Heart right ventricle (tissue), 16 donors: ENCODE measurements around the gene ATP5F1B. TPM values are rescaled to one million over a fixed set of nuclear protein-coding genes. Genes with fewer than 3 reads are reported as not detected.
A peak's percentile ranks its signal among the peaks of the same experiment; 100 is the strongest.

ENCODE experiments used
- ATAC-seq, 8 donors: fragments of 200-7000 bp; cut with Tn5 transposase; one replicate each; pipeline ENCODE4 v1.9.1; 2020; ENCODE audit warnings: mild to moderate bottlenecking in 8 of 8, moderate library complexity in 8 of 8, moderate number of reproducible peaks in 1 of 8
- DNase-seq, 2 donors: peaks; one replicate each; pipeline ENCODE4 v3.0.0-alpha.2; 2020
- H3K27ac ChIP-seq, 10 donors: fragments of 200-600 bp; sonication (generic) in 2 of 10; one replicate each; pipeline versions ENCODE4 v1.5.0 to v1.8.0; 2020 to 2022; ENCODE audit warnings: mild to moderate bottlenecking in 3 of 10
- H3K27me3 ChIP-seq, 7 donors: fragments of 200-600 bp; one replicate each; pipeline ENCODE4 v1.8.0; 2021 to 2022; ENCODE audit warnings: mild to moderate bottlenecking in 2 of 7
- H3K36me3 ChIP-seq, 9 donors: fragments of 200-600 bp; sonication (generic) in 1 of 9; one replicate each; pipeline versions ENCODE4 v1.5.0 to v1.8.0; 2020 to 2022; ENCODE audit warnings: mild to moderate bottlenecking in 2 of 9
- H3K4me1 ChIP-seq, 9 donors: fragments of 200-600 bp; sonication (generic) in 1 of 9; one replicate each; pipeline versions ENCODE4 v1.5.0 to v1.8.0; 2020 to 2022; ENCODE audit warnings: mild to moderate bottlenecking in 4 of 9
- H3K4me3 ChIP-seq, 10 donors: fragments of 200-600 bp; sonication (generic) in 2 of 10; one replicate each; pipeline versions ENCODE4 v1.5.0 to v1.8.0; 2020 to 2022; ENCODE audit warnings: mild to moderate bottlenecking in 7 of 10, moderate library complexity in 2 of 10
- H3K9me3 ChIP-seq, 11 donors: fragments of 200-600 bp in 10 of 11; sonication (generic) in 2 of 11; one replicate each; pipeline versions ENCODE4 v1.5.0 to v1.8.0; 2013 to 2022; ENCODE audit warnings: mild to moderate bottlenecking in 2 of 11, control low read depth in 1 of 11, moderate library complexity in 1 of 11
- CTCF ChIP-seq, 9 donors: fragments of 200-600 bp; sonication (generic) in 2 of 9; IDR thresholded peaks; one replicate each; pipeline versions ENCODE4 v1.5.0 to v1.8.0; 2021 to 2022; ENCODE audit warnings: antibody characterized with exemption in 9 of 9, mild to moderate bottlenecking in 5 of 9, moderate library complexity in 1 of 9
- WGBS, 2 donors: extraction: QIAGEN DNeasy Blood & Tissue Kit; methylation state at CpG; one replicate each; pipeline ENCODE4 v1.1.7; 2013; ENCODE audit warnings: inconsistent platforms in 1 of 2; 5-methylcytosine and 5-hydroxymethylcytosine counted together
- intact Hi-C, 10 donors: fragments of 100-400 bp; cut with DNase I; formaldehyde crosslinking; loops; one replicate each; pipeline versions ENCODE4 v1.11.1 to v1.14.2; 2022
- polyA plus RNA-seq, 2 donors: library from polyadenylated mRNA; stranded (reverse); fragments of 200-250 nt; gene quantifications; one replicate each; pipeline ENCODE4 v1.2.3, GENCODE V29; 2013
- total RNA-seq, 10 donors: library from RNA; stranded (reverse); fragmentation: NEBNext Ultra II Directional in 3 of 10; extraction: Animal tissue kit (Norgen Biotek cat#: 25700) in 3 of 10; gene quantifications; one replicate each; pipeline versions ENCODE4 v1.2.1 to v1.2.4, GENCODE V29; 2021 to 2023
- donor health status: Arrhythmogenic right ventricular cardiomyopathy.
- donor health status: ischemic (EF 13 %, LVEDD 7.1; RV severe dilation, severe dysfunction).
- donor health status: healthy with polysubstance abuse.
- donor health status: DM: no; HTN: yes; CAD: no.
- donor health status: DM: no; HTN: no; CAD: no.
- donor health status: ischemic (EF 25% LVEDD 6.9; RV normal size, moderate dysfunction).
- donor health status: ischemic (EF 25% LVEDD 5.7; RV mildly dilated, moderate dysfunction).
- donor health status: healthy.
- donor health status: DM: yes; HTN: yes; CAD: no.
- donor health status: Ischemic cardiomyopathy.
- donor health status: ischemic (EF 35%, LVEDD 5.7; RV mildly dilated, moderate dysfunction).
- donor health status: nonischemic (EF 11% LVEDD 7.7; RV severe dilation, severe dysfunction).
- donor health status: DM: yes; HTN: yes; CAD: no.
- donor health status: PGD.
- donor health status: ischemic (EF 29% LVEDD 5.4; RV normal size, mild dysfunction).
- donor health status: nonischemic (EF 23%, LVEDD 6.1; RV moderate dilation, normal function).

ATP5F1B gene
- total and polyA plus RNA-seq, 12 donors = 1,003 to 3,612 (median 3,231) TPM

DNA sequence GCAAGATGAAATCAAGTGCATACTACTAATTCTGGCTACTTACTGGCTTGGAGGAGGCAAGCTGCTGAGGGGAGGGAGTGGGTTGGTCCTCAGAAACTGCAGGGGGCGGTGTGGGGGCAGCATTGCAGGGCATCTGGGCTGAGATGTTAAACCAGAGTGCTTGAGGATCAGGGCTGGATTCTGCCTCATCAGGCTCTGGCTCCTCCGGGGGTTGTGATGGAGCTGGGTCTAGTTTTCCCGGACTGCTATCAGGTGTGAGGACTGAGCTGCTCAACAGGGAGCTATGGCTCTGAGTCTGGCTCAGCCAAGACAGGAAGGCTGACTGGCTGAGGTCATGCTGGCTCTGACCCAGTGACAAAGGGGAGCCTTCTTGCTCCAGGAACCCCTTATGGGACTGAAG is 44.3 kb downstream of the ATP5F1B start:
- TF ChIP-seq CTCF (IDR thresholded peaks at IDR 0.05) = peak in 2 of 9 donors; percentile 17 to 25
- peak in 1 of 2 donors; percentile 37 for DNase-seq
- peak; percentile 20 to 72 (median 57) for ATAC-seq
- H3K36me3 ChIP-seq = peaks cover 35 to 100% (median 91%) of the 10 kb centered on the region in 9 donors
- intact Hi-C loops = no loop called here
- H3K27me3 ChIP-seq = no peaks in the 10 kb centered on the region
- no peaks in the 10 kb centered on the region for H3K9me3 ChIP-seq
- H3K27ac ChIP-seq = peak overlapping the region in 5 of 10 donors; percentile 32 to 62 (median 39)
- H3K4me1 ChIP-seq = peaks cover 0 to 22% (median 9%) of the 10 kb centered on the region in 9 donors
- 36 to 52% methylated on average over 3 of the region's 3 CpGs for WGBS, 2 donors
- H3K4me3 ChIP-seq = no peak overlapping the region

- Histone ChIP-seq H3K27ac (peak overlapping the region in 4 of 10 donors; percentile 12 to 39 (median 36)), H3K4me3 (no peak overlapping the region), H3K4me1 (peaks cover 0 to 22% (median 9%) of the 10 kb centered on the region in 9 donors), H3K27me3 (no peaks in the 10 kb centered on the region), H3K36me3 (peaks cover 35 to 100% (median 84%) of the 10 kb centered on the region in 9 donors), H3K9me3 (no peaks in the 10 kb centered on the region)
- 86 to 88% methylated on average over 6 of the region's 6 CpGs for WGBS, 2 donors
- DNase-seq = no peak
- no peak for ATAC-seq
- no peak for TF ChIP-seq CTCF (IDR thresholded peaks at IDR 0.05)
- intact Hi-C loops = no loop called here
These were observed 45.0 kb downstream of the ATP5F1B start for GRCh38 chr12:56600753-56601152.

GRCh38 chr12:56599797-56600196 is 46.0 kb downstream of the ATP5F1B start:
- ATAC-seq (no peak), DNase-seq (no peak)
- peaks cover 35 to 100% (median 75%) of the 10 kb centered on the region in 9 donors for H3K36me3 ChIP-seq
- H3K4me3 ChIP-seq = no peak overlapping the region
- no peaks in the 10 kb centered on the region for H3K27me3 ChIP-seq
- no peak for TF ChIP-seq CTCF (IDR thresholded peaks at IDR 0.05)
- no peaks in the 10 kb centered on the region for H3K9me3 ChIP-seq
- intact Hi-C loops = loop anchor here in 1 of 10 donors (10.0 kb wide), 1 partner anchor 265 kb away; the partner anchor contains the start of genes IL23A and PAN2
- 92 to 95% methylated on average over 10 of the region's 10 CpGs for WGBS, 2 donors
- no peak overlapping the region for H3K27ac ChIP-seq
- H3K4me1 ChIP-seq = peaks cover 0 to 22% (median 9%) of the 10 kb centered on the region in 9 donors

GRCh38 chr12:56599041-56599440 is 46.7 kb downstream of the ATP5F1B start:
- H3K27me3 ChIP-seq = no peaks in the 10 kb centered on the region
- H3K9me3 ChIP-seq = no peaks in the 10 kb centered on the region
- intact Hi-C loops = loop anchor here in 1 of 10 donors (10.0 kb wide), 1 partner anchor 264 kb away; the partner anchor contains the start of genes IL23A and PAN2
- no peak for TF ChIP-seq CTCF (IDR thresholded peaks at IDR 0.05)
- peaks cover 30 to 98% (median 68%) of the 10 kb centered on the region in 9 donors for H3K36me3 ChIP-seq
- DNase-seq (no peak), ATAC-seq (no peak)
- WGBS, 2 donors = 94 to 95% methylated on average over 15 of the region's 15 CpGs
- peaks cover 0 to 28% (median 9%) of the 10 kb centered on the region in 9 donors for H3K4me1 ChIP-seq
- no peak overlapping the region for H3K27ac ChIP-seq
- H3K4me3 ChIP-seq = no peak overlapping the region
